ENCODE results near the gene ROS1.

- no peak for TF ChIP-seq CTCF (IDR thresholded peaks at IDR 0.05; ENCODE audit: insufficient read depth, low read depth, low read length)
- TF ChIP-seq EZH2 (IDR thresholded peaks at IDR 0.05; ENCODE audit: insufficient read depth, low read length): no peak
Observed at GRCh38 chr6:117309611-117310010, 116.1 kb downstream of the ROS1 start.
